Hepatocyte (in vitro differentiated cells): Measurements from ENCODE around the gene LIME1. TPM values are rescaled to one million over a fixed set of nuclear protein-coding genes. Genes with fewer than 3 reads are reported as not detected.

Experiments used
- DNase-seq: peaks from one replicate; pipeline ENCODE4 v3.0.0-alpha.2; 2016; ENCODE audit warnings: low spot score
- H2AFZ ChIP-seq: fragments of 200-600 bp; sonication (generic); 2 replicates; pipeline ENCODE4 v1.6.0; 2016; ENCODE audit warnings: antibody characterized with exemption, mild to moderate bottlenecking
- H3K27ac ChIP-seq: fragments of 200-600 bp; sonication (generic); 2 replicates; pipeline ENCODE4 v1.5.1; 2016; ENCODE audit warnings: mild to moderate bottlenecking
- H3K27me3 ChIP-seq: fragments of 200-600 bp; sonication (generic); 2 replicates; pipeline ENCODE4 v1.6.1; 2016
- H3K36me3 ChIP-seq: fragments of 200-600 bp; sonication (generic); replicated peaks from 2 replicates; pipeline ENCODE4 v1.5.1; 2016; ENCODE audit warnings: low read depth; ENCODE audit not compliant: insufficient read depth
- H3K4me1 ChIP-seq: fragments of 200-600 bp; sonication (generic); 2 replicates; pipeline ENCODE4 v1.5.1; 2016; ENCODE audit warnings: mild to moderate bottlenecking, moderate library complexity; ENCODE audit not compliant: insufficient read depth
- H3K4me2 ChIP-seq: fragments of 200-600 bp; sonication (generic); 2 replicates; pipeline ENCODE4 v1.6.0; 2016
- H3K4me3 ChIP-seq: fragments of 200-600 bp; sonication (generic); 2 replicates; pipeline ENCODE4 v1.5.1; 2016; ENCODE audit warnings: mild to moderate bottlenecking
- H3K79me2 ChIP-seq: fragments of 200-600 bp; sonication (generic); 2 replicates; pipeline ENCODE4 v1.6.0; 2017; ENCODE audit warnings: mild to moderate bottlenecking
- H3K9me2 ChIP-seq: fragments of 200-600 bp; sonication (generic); replicated peaks from 2 replicates; pipeline ENCODE4 v1.6.0; 2017; ENCODE audit warnings: mild to moderate bottlenecking; ENCODE audit not compliant: insufficient read depth
- H3K9me3 ChIP-seq: fragments of 200-600 bp; sonication (generic); 2 replicates; pipeline ENCODE4 v1.5.1; 2016; ENCODE audit warnings: low read depth, mild to moderate bottlenecking
- H4K20me1 ChIP-seq: fragments of 200-600 bp; sonication (generic); 2 replicates; pipeline ENCODE4 v1.6.0; 2016; ENCODE audit warnings: mild to moderate bottlenecking; ENCODE audit not compliant: insufficient read depth, poor library complexity, severe bottlenecking
- EZH2 ChIP-seq: fragments of 200-600 bp; sonication (generic); IDR thresholded peaks from 2 replicates; pipeline ENCODE4 v1.6.1; 2016; ENCODE audit warnings: antibody characterized with exemption, mild to moderate bottlenecking, borderline replicate concordance
- EZH2phosphoT487 ChIP-seq: fragments of 200-600 bp; sonication (generic); IDR thresholded peaks from one replicate; pipeline ENCODE4 v1.6.1; 2018; ENCODE audit warnings: antibody characterized with exemption, mild to moderate bottlenecking, low read depth, moderate library complexity; ENCODE audit not compliant: unreplicated experiment, severe bottlenecking
- WGBS: methylation state at CpG from one replicate; pipeline ENCODE4 v1.1.6; 2016; ENCODE audit warnings: low lambda C conversion rate; ENCODE audit errors: missing lambda C conversion rate; 5-methylcytosine and 5-hydroxymethylcytosine counted together
- polyA plus RNA-seq: library from polyadenylated mRNA; unstranded; fragments of >200 nt; fragmentation: Nextera tagmentation; extraction: Ambion mirVana; gene quantifications from 2 replicates; pipeline ENCODE4 v1.2.1, GENCODE V29; 2016
- total RNA-seq: library from RNA; depleted of rRNA; stranded (reverse); fragments of >200 nt; gene quantifications from 2 replicates; pipeline ENCODE4 v1.2.3, GENCODE V29; 2014
- TF ChIP-seq, protein P1 (sequence below): fragments of 200-600 bp; sonication (generic); IDR thresholded peaks from 2 replicates; pipeline ENCODE4 v1.5.1; 2016; ENCODE audit warnings: antibody characterized with exemption, mild to moderate bottlenecking; ENCODE audit not compliant: poor library complexity

Gene LIME1
- total and polyA plus RNA-seq, 2 experiments from 2014 or later = 11.7 to 20.7 TPM

DNA sequence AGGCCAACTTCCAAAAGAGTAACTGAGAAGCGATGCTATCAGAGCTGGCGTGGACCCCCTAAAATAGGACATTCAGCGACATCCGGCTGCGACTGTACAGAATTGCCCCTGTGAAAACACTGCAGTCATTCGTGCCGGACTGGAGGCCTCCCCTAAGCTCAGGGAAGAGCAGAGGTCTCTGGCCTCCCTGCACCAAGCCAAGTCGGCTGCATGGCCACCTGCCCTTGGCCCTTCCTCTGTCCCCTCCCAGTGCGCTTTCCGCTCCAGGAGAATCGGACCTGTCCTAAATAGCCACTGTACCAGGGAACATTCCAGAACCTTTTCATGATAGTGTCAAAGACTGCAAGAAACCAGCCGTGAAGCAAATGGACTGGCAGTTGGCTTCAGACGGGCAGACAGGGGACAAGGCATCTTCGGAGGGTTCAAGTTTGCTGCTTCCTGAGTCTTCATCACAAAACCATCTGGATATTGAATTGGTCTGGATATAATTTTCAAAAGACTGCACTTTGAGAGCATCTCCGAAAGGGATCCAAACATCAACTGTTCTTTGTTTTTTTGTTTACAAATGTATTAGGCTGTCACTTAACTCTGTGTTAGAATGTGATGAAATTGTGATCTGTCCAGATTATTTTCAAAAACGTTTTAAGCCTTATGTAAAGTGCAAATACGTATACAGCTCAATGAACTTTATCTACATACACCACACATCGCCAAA is 19.6 kb downstream of the LIME1 start:
- peak; percentile 2 for DNase-seq
- Histone ChIP-seq H3K27ac (no peak overlapping the region), H3K4me1 (no peaks in the 10 kb centered on the region), H3K36me3 (no peaks in the 10 kb centered on the region), H3K4me2 (no peak overlapping the region), H2AFZ (no peak overlapping the region), H3K9me2 (no peaks in the 10 kb centered on the region), H3K27me3 (no peaks in the 10 kb centered on the region), H3K4me3 (no peak overlapping the region), H3K9me3 (no peaks in the 10 kb centered on the region), H3K79me2 (no peaks in the 10 kb centered on the region), H4K20me1 (no peaks in the 10 kb centered on the region)
- TF ChIP-seq EZH2 (no peak), EZH2phosphoT487 (no peak)
- TF ChIP-seq, protein P1, sequence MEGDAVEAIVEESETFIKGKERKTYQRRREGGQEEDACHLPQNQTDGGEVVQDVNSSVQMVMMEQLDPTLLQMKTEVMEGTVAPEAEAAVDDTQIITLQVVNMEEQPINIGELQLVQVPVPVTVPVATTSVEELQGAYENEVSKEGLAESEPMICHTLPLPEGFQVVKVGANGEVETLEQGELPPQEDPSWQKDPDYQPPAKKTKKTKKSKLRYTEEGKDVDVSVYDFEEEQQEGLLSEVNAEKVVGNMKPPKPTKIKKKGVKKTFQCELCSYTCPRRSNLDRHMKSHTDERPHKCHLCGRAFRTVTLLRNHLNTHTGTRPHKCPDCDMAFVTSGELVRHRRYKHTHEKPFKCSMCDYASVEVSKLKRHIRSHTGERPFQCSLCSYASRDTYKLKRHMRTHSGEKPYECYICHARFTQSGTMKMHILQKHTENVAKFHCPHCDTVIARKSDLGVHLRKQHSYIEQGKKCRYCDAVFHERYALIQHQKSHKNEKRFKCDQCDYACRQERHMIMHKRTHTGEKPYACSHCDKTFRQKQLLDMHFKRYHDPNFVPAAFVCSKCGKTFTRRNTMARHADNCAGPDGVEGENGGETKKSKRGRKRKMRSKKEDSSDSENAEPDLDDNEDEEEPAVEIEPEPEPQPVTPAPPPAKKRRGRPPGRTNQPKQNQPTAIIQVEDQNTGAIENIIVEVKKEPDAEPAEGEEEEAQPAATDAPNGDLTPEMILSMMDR = no peak
- 89% methylated on average over 18 of the region's 18 CpGs for whole genome bisulfite sequencing

DNA sequence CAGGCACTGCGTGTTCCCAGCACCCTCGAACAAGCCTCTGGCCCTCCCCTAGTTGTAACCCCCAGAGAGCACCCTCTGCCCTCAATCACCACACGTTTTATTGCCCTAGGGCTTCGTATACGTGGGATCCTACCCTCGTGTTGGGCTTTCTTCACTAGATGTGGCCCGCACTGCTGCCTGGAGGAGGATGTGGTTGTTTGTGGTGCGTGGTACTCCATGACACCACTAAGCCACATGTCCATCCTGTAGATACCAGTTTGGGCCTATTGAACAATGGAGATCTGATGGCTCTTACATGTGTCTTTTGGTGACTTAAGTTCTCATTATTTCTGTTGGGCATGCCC is 20.2 kb downstream of the LIME1 start:
- Histone ChIP-seq H3K79me2 (no peaks in the 10 kb centered on the region), H3K9me2 (no peaks in the 10 kb centered on the region), H3K4me3 (no peak overlapping the region), H3K27me3 (no peaks in the 10 kb centered on the region), H3K4me2 (no peak overlapping the region), H3K9me3 (no peaks in the 10 kb centered on the region), H3K36me3 (no peaks in the 10 kb centered on the region), H3K4me1 (no peaks in the 10 kb centered on the region), H3K27ac (no peak overlapping the region), H2AFZ (no peak overlapping the region), H4K20me1 (no peaks in the 10 kb centered on the region)
- DNase-seq = no peak
- TF ChIP-seq EZH2phosphoT487 = no peak
- no peak for TF ChIP-seq EZH2
- TF ChIP-seq, protein P1 = no peak
- 70% methylated on average over 8 of the region's 8 CpGs for WGBS

DNA sequence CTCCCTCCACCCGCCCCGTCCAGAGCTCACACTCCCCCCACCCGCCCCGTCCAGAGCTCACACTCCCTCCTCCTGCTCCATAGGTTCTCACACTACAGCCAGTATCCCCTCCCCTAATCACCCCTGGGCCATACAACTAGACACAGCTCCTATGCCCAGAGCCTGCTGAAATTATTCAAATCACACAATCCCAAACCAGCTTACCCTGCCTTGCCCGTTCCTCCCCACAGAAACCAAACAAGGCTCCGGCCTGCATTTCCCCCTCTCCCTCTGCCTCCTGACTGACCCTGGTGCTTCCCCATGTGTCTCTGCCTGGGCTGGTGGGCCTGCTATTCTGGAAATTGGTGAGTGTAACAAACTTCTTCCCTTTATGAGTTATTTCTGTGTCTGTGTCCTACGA is 21.7 kb downstream of the LIME1 start:
- WGBS = 93% methylated on average over 3 of the region's 7 CpGs
- no peak overlapping the region for H3K4me3 ChIP-seq
- TF ChIP-seq EZH2 (no peak), EZH2phosphoT487 (no peak)
- TF ChIP-seq, protein P1 = no peak
- no peak overlapping the region for H3K27ac ChIP-seq
- no peaks in the 10 kb centered on the region for H3K9me2 ChIP-seq
- H3K79me2 ChIP-seq = no peaks in the 10 kb centered on the region
- H4K20me1 ChIP-seq = no peaks in the 10 kb centered on the region
- DNase-seq = no peak
- H3K4me1 ChIP-seq = no peaks in the 10 kb centered on the region
- H3K9me3 ChIP-seq = no peaks in the 10 kb centered on the region
- H3K36me3 ChIP-seq = no peaks in the 10 kb centered on the region
- no peak overlapping the region for H2AFZ ChIP-seq
- no peak overlapping the region for H3K4me2 ChIP-seq
- H3K27me3 ChIP-seq = no peaks in the 10 kb centered on the region
